Measurements from ENCODE around the gene ZAP70.

Gene ZAP70

GRCh38 chr2:97717613-97717995, 4.2 kb downstream of the ZAP70 start:
- no peak for DNase-seq (ENCODE audit: low read depth)

DNA sequence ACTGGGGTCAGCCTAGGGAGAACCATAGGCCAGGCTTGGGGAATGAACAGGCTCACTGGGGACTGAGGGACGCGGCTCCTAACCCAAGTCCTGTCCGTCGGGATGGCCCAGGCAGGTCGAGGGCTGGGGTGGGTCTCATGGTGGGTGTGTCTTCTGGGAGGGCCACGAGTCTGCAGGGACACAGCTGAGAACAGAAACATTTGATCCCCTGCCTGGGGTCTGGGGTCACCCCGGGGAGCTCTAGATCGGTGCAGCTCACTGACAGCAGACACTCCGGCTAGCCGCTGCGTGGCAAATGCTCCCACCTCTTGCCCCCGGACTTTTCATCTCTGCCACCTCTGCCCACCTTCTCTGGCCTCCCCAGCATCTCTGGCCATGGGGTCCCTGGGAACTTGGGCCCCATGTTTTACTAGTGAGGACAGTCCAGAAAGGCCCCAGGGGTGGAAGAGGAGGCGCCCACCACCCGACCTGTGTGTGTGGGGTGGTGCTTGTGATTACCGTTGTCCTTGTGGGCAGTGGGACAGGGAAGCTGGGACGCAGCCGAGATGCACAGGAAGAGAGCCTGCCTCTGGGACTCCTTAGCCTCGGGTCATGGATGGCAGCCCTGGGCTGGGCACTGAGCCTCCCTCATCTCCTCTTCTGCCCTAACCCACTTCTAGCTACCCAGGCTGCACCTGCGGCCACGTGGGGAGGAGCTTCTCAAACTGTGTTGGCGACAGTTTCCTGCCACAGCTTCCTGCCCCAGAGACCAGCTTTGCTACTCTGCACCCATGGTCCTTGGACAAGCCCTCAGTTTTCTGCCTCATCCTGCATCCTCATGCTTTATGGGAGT, 4.9 kb downstream of the ZAP70 start:
- DNase-seq (ENCODE audit: low read depth) = peak; percentile 59

DNA sequence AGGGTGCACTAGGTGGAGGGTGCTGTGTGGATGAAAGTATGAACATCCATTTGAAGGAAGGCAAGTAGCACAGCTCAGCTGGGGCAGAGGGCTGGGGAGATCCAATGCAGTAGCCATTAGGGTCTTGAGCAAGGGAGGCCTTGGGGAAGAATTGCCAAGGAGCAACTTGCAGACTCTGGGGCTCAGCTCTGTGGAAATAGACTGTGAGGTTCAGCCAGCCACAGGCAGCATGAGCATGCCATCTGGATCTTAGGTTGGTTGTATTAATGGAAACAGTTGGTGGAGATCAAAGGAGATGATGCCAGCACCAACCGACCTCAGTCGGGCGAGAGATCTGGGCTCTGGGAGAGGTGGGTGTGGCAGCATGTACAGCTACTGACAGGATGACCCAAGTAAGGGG, 5.6 kb downstream of the ZAP70 start:
- no peak for DNase-seq (ENCODE audit: low read depth)

GRCh38 chr2:97719362-97720155, 6.2 kb downstream of the ZAP70 start:
- DNase-seq (ENCODE audit: low read depth) = no peak

DNA sequence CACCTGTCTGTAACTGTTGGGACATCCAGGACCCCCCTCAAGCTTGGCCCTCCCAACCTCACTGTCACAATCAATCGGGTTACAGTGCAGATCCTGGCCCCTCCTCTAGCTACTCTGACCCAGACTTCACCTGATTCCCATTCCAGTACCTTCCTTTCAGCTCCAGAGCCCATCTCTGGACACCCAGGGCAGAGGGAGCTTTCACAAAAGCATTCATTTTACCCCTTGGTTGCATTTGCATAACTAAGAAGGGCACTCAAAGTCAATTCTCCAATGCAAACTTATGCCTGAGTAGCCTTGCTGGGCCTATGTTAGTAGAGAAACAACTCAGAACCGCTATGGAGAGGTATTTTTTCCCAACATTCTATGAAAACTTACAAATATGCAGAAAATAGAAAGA, 7.4 kb downstream of the ZAP70 start:
- no peak for DNase-seq (ENCODE audit: low read depth)

DNA sequence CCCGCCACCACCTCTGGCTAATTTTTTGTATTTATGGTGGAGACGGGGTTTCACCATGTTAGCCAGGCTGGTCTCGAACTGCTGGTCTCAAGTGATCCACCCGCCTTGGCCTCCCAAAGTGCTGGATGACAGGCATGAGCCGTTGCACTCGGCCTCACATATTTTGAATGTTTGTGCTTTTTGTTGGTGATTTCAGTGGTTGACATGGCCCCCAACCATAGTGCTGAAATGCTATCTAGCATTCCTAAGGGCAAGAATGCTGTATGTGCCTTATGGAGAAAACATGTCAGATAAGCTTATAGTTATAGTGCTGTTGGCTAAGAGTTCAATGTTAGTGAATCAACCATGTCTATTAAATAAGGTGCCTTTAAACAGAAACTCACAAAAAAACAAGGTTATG, 8.9 kb downstream of the ZAP70 start:
- no peak for DNase-seq (ENCODE audit: low read depth)

DNA sequence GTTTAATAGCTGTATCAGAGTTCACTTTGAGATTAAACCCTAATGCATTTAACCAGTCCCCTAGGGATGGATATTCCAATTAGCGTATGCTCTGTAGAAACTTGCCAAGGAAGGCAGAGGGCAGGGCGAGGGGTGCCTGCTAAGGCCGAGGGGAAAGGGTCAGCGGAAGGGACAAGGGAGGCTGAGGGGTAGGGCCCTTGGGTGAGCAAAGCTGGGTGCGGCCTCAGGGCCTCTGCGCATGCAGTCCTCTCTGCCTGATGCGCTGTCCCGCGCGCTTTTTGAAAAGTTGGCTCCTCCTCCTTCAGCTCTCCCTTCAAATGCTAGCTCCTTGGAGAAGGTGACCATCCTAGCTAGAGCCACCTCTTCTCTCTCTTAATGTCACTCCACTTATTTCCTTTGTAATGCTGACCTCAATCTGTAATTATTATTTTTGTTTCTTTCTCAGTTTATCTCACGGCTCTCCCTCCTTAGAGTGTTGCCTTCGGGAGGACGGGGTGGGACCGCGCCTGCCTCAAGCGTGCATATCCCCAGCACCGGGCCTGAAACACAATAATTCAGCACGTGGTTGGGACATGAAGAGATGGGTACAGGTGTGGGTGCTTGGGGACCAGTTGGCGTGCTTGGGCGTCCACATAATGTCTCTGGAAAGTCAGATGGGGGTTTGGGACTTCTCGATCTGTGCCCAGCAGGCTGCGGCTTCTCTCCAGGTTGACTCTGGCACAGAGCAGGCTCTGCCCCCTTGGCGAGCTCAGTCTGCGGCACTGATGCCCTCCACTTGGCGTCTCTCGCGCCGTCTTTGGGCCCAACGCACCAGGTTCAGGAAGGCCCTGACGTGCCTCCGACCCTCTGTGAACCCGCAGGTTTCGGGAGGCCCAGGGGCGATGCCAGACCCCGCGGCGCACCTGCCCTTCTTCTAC, 10.0 kb downstream of the ZAP70 start:
- no peak for DNase-seq (ENCODE audit: low read depth)

DNA sequence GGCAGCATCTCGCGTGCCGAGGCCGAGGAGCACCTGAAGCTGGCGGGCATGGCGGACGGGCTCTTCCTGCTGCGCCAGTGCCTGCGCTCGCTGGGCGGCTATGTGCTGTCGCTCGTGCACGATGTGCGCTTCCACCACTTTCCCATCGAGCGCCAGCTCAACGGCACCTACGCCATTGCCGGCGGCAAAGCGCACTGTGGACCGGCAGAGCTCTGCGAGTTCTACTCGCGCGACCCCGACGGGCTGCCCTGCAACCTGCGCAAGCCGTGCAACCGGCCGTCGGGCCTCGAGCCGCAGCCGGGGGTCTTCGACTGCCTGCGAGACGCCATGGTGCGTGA, 10.7 kb downstream of the ZAP70 start:
- no peak for DNase-seq (ENCODE audit: low read depth)

DNA sequence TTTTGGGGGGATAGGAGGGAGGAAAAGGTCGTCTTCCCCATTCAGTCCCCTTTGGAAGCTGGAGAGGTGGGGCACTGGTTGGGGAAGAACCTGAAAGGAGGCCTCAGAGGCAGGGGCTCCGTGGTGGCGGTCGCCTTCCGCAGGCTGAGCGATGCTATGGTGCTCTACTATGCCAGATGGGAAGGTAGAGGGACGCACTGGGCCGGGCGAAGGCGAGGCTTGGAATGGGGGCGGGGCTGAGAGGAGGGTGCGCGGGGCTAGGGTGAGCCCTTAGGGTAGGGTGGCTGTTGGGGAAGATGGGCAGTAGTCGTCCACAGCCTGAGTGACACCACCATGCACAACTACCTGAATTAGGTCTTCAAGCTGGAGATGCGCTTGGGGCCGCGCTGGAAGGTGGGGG, 11.1 kb downstream of the ZAP70 start:
- no peak for DNase-seq (ENCODE audit: low read depth)

DNA sequence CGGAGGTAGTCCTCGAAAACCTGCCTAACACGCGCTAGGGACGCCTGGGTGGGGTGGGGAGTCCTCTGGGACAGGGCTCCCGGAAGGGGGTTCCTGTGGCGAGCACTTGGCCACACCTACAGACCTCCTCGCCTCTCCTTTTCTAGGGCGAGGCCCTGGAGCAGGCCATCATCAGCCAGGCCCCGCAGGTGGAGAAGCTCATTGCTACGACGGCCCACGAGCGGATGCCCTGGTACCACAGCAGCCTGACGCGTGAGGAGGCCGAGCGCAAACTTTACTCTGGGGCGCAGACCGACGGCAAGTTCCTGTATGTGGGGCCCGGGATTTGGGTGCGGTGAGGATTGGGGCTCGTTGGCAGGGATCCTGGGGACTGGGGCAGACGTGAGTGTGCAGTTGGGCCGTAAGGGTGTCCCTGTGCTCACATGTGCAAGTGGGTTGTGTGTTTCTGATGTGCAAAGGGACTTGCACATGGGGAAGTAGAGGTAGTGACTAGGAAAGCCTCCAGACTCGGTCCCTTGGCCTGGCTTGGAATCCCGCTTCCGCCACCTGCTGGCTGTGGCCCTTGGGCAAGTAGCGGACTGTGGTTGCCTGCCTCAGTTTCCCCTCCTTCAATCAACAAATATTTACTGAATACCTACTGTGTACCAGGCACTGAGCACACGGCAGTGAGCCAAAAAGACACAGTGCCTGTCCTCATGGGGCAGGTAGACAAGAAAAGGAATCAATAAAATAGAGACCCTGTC, 11.7 kb downstream of the ZAP70 start:
- DNase-seq (ENCODE audit: low read depth) = no peak

- no peak for DNase-seq (ENCODE audit: low read depth)
Measured at GRCh38 chr2:97726261-97727064, 13.1 kb downstream of the ZAP70 start.

DNA sequence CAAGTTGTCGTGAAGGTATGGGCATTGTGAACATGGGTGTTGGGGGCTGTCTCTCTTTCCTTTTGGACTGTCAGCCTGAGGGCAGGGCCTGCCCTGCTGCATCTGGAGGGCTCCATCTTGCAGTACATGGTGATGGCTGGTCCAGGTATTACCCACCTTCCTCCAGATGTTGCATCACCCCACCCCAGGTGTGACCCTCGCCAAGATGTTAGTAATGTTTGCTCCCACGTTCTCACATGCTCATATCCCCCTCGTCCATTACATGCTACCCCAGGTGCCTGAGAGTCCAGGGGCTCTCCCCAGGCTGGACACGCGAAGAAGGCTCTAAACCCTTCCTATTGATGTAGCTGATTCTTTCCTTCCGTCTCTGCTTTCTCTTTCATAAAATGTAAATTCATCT, 13.9 kb downstream of the ZAP70 start:
- no peak for DNase-seq (ENCODE audit: low read depth)

- DNase-seq (ENCODE audit: low read depth) = no peak
Measured at GRCh38 chr2:97728091-97728731, 14.8 kb downstream of the ZAP70 start.

DNA sequence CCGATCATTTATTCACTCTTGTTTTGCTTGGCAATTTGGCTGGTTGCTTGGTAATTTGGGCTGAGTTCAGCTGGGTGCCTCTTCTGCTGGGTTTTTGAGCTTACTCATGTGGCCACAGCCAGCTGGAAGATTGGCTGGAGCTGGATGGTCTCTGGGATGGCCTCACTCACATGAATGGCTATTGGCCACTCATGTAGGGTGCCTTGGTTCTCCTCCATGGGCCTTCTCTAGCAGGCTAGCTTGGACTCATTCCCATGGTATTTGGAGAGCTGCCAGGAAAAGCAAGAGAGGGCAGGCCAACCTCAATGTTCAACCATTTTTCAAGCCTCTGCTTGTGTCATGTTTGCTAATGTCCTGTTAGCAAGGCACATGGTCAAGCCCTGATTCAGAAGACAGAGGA, 16.9 kb downstream of the ZAP70 start:
- no peak for DNase-seq (ENCODE audit: low read depth)

GRCh38 chr2:97731274-97732020, 18.1 kb downstream of the ZAP70 start:
- DNase-seq (ENCODE audit: low read depth) = no peak

DNA sequence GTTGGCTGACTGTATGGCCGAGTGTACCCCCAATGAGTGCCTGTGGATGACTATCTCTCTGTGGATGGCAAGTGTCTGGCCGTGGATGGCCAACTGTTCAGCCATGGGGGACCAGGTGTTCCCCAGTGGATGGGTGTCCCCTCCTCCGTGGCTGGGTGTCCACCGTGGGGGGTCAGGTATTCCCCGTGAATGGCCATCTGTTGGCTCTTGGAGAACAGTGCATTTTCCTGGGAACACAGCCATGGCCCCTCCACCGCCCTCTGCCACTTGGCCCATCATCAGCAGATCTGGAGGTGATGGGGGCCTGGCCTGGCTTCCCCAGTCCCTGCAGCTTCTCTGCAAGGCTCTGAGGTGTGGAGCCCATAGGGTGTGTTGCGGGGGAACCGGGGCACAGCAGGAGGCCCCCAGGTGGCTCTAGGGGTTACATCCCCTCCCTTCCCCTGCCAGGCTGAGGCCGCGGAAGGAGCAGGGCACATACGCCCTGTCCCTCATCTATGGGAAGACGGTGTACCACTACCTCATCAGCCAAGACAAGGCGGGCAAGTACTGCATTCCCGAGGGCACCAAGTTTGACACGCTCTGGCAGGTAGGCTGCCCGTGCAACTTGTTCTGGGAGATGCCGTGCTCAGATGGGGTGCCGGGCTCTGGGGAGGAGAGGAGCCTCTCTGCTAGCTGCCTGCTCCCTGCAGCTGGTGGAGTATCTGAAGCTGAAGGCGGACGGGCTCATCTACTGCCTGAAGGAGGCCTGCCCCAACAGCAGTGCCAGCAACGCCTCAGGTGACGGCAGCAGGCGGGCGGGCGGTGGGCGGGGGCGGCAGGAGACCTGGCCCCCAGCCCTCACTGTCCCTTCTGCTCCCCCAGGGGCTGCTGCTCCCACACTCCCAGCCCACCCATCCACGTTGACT, 19.3 kb downstream of the ZAP70 start:
- no peak for DNase-seq (ENCODE audit: low read depth)

- no peak for DNase-seq (ENCODE audit: low read depth)
Measured at GRCh38 chr2:97733341-97734035, 20.1 kb downstream of the ZAP70 start.

Data from stimulated activated CD8-positive, alpha-beta memory T cell treated with anti-CD3 and anti-CD28 coated beads, Interleukin-12 subunit alpha, Interleukin-12 subunit beta, amount 100 ng/mL, for 4 hours (primary cell).